HG03064 (cell line): ENCODE data around the gene OTOP2.
"Not testable (repeated sequence)": the region's sequence is repeated elsewhere in the genome, so short reads cannot be mapped to it uniquely, and the experiment has no call there.

ENCODE experiments used
- ATAC-seq: cut with Tn5 transposase; IDR thresholded peaks from one replicate; pipeline ENCODE4 v1.9.1; 2021; ENCODE audit warnings: low read depth; ENCODE audit not compliant: unreplicated experiment

The OTOP2 gene

GRCh38 chr17:74901353-74902135 is 22.5 kb upstream of the OTOP2 start:
- ATAC-seq = no peak

GRCh38 chr17:74903034-74903433 is 21.0 kb upstream of the OTOP2 start:
- ATAC-seq = no peak

- ATAC-seq = no peak
Measured at GRCh38 chr17:74903671-74904070, 20.4 kb upstream of the OTOP2 start.

GRCh38 chr17:74904687-74905409 is 19.2 kb upstream of the OTOP2 start:
- no peak for ATAC-seq

- ATAC-seq = not testable (repeated sequence)
Measured at GRCh38 chr17:74906214-74906793, 17.8 kb upstream of the OTOP2 start.

- no peak for ATAC-seq
Measured at GRCh38 chr17:74907012-74907411, 17.1 kb upstream of the OTOP2 start.

- ATAC-seq = not testable (repeated sequence)
Measured at GRCh38 chr17:74909097-74909496, 15.0 kb upstream of the OTOP2 start.

GRCh38 chr17:74911423-74911822 is 12.7 kb upstream of the OTOP2 start:
- ATAC-seq = not testable (repeated sequence)

GRCh38 chr17:74916136-74916850 is 7.8 kb upstream of the OTOP2 start:
- no peak for ATAC-seq

GRCh38 chr17:74916851-74917199 is 7.2 kb upstream of the OTOP2 start:
- ATAC-seq = no peak

- no peak for ATAC-seq
Measured at GRCh38 chr17:74917430-74917829, 6.6 kb upstream of the OTOP2 start.

- no peak for ATAC-seq
Measured at GRCh38 chr17:74918906-74919305, 5.2 kb upstream of the OTOP2 start.

- no peak for ATAC-seq
Measured at GRCh38 chr17:74919440-74920305, 4.4 kb upstream of the OTOP2 start.

- no peak for ATAC-seq
Measured at GRCh38 chr17:74920306-74920620, 3.8 kb upstream of the OTOP2 start.

- no peak for ATAC-seq
Measured at GRCh38 chr17:74920642-74921025, 3.4 kb upstream of the OTOP2 start.

- no peak for ATAC-seq
Measured at GRCh38 chr17:74921026-74921681, 2.9 kb upstream of the OTOP2 start.

GRCh38 chr17:74921769-74922168 is 2.3 kb upstream of the OTOP2 start:
- no peak for ATAC-seq

- ATAC-seq = no peak
Measured at GRCh38 chr17:74922172-74922571, 1.9 kb upstream of the OTOP2 start.

- no peak for ATAC-seq
Measured at GRCh38 chr17:74922694-74923537, 1.2 kb upstream of the OTOP2 start, which contains the start of gene USH1G. TSS of gene USH1G (minus strand) at chr17:74923255. CDS start at chr17:74923073, 182 bp downstream.
